D721Med (cell line): ENCODE measurements around the gene HOXA3.

ENCODE experiments used
- DNase-seq: peaks from one replicate; pipeline ENCODE4 v3.0.0; 2011; ENCODE audit warnings: low spot score; ENCODE audit not compliant: insufficient read length
- FAIRE-seq: peaks from 2 replicates; lab custom pipeline; 2011; peaks lifted over from hg19 to GRCh38; lab: Jason Lieb, UNC
- CTCF ChIP-seq: IDR thresholded peaks from 2 replicates; pipeline ENCODE4 v1.5.1; 2012; ENCODE audit warnings: mild to moderate bottlenecking, control low read depth; ENCODE audit not compliant: insufficient read depth; ENCODE audit errors: missing control alignments

HOXA3 gene

GRCh38 chr7:27188386-27189294, 36.3 kb upstream of the HOXA3 start:
- no peak for TF ChIP-seq CTCF
- FAIRE-seq (no peak), DNase-seq (no peak)

GRCh38 chr7:27187475-27188385, 35.3 kb upstream of the HOXA3 start:
- no peak for DNase-seq
- TF ChIP-seq CTCF, result no peak
- FAIRE-seq, result no peak

GRCh38 chr7:27186668-27187474, 34.5 kb upstream of the HOXA3 start:
- TF ChIP-seq CTCF, result no peak
- DNase-seq (no peak), FAIRE-seq (no peak)

GRCh38 chr7:27185854-27186667, 33.7 kb upstream of the HOXA3 start:
- no peak for TF ChIP-seq CTCF
- no peak for DNase-seq
- FAIRE-seq, result no peak

GRCh38 chr7:27185013-27185853, 32.9 kb upstream of the HOXA3 start, which contains the start of gene HOXA11:
TSS of gene HOXA11 (minus strand) at chr7:27185232. CDS start at chr7:27185144, 88 bp downstream.
- FAIRE-seq (no peak), DNase-seq (no peak)
- no peak for TF ChIP-seq CTCF
